GM23248 (cell line): Measurements from ENCODE around the gene OR4E2.

Source experiments
- EZH2 ChIP-seq: fragments of 200-600 bp; sonication (generic); IDR thresholded peaks from 2 replicates; pipeline ENCODE4 v1.6.1; 2018; ENCODE audit warnings: antibody characterized with exemption, mild to moderate bottlenecking; ENCODE audit not compliant: insufficient read depth, poor library complexity, severe bottlenecking
- EZH2phosphoT487 ChIP-seq: fragments of 200-600 bp; sonication (generic); IDR thresholded peaks from 2 replicates; pipeline ENCODE4 v1.6.1; 2018; ENCODE audit warnings: antibody characterized with exemption, moderate library complexity, mild to moderate bottlenecking, low read depth; ENCODE audit not compliant: insufficient read depth

- TF ChIP-seq EZH2phosphoT487 (no peak), EZH2 (no peak)
These were observed 58.4 kb downstream of the OR4E2 start for GRCh38 chr14:21712036-21712435.
